AG04449 (cell line): ENCODE measurements around the gene ATP2B2.

ENCODE experiments used
- CTCF ChIA-PET: fragments of 350-600 bp; formaldehyde crosslinking; extraction: SDS; loops from one replicate; lab custom pipeline; 2021; ENCODE audit warnings: antibody characterized with exemption; lab: Yijun Ruan, JAX
- POLR2A ChIA-PET: fragments of 400-600, 350-600 bp; formaldehyde crosslinking; extraction: SDS; loops from one replicate; lab custom pipeline; 2020; ENCODE audit warnings: antibody characterized with exemption, inconsistent platforms; lab: Yijun Ruan, JAX
- DNase-seq: peaks from one replicate; pipeline ENCODE4 v3.0.0-alpha.2; 2010; ENCODE audit warnings: low read depth, low spot score
- H3K4me3 ChIP-seq: 2 replicates; pipeline ENCODE4 v1.5.1; 2011; ENCODE audit warnings: low read depth, mild to moderate bottlenecking, control low read depth, low read length
- TF ChIP-seq, protein P1 (sequence below): IDR thresholded peaks from one replicate; pipeline ENCODE4 v1.5.1; 2011; ENCODE audit warnings: mild to moderate bottlenecking, moderate library complexity, low read length, control low read depth, inconsistent platforms; ENCODE audit not compliant: insufficient read depth; ENCODE audit errors: missing control alignments

Gene ATP2B2

GRCh38 chr3:10400749-10401495 lies 104.5 kb downstream of the ATP2B2 start:
- H3K4me3 ChIP-seq = no peak overlapping the region
- TF ChIP-seq, protein P1, sequence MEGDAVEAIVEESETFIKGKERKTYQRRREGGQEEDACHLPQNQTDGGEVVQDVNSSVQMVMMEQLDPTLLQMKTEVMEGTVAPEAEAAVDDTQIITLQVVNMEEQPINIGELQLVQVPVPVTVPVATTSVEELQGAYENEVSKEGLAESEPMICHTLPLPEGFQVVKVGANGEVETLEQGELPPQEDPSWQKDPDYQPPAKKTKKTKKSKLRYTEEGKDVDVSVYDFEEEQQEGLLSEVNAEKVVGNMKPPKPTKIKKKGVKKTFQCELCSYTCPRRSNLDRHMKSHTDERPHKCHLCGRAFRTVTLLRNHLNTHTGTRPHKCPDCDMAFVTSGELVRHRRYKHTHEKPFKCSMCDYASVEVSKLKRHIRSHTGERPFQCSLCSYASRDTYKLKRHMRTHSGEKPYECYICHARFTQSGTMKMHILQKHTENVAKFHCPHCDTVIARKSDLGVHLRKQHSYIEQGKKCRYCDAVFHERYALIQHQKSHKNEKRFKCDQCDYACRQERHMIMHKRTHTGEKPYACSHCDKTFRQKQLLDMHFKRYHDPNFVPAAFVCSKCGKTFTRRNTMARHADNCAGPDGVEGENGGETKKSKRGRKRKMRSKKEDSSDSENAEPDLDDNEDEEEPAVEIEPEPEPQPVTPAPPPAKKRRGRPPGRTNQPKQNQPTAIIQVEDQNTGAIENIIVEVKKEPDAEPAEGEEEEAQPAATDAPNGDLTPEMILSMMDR = no peak
- no peak for DNase-seq
- POLR2A ChIA-PET = no interaction called here
- CTCF ChIA-PET = interaction anchor here (1.0 kb wide), 1 partner anchor 660 kb away, joined by 3 read pairs; no protein-coding TSS in a partner anchor

DNA sequence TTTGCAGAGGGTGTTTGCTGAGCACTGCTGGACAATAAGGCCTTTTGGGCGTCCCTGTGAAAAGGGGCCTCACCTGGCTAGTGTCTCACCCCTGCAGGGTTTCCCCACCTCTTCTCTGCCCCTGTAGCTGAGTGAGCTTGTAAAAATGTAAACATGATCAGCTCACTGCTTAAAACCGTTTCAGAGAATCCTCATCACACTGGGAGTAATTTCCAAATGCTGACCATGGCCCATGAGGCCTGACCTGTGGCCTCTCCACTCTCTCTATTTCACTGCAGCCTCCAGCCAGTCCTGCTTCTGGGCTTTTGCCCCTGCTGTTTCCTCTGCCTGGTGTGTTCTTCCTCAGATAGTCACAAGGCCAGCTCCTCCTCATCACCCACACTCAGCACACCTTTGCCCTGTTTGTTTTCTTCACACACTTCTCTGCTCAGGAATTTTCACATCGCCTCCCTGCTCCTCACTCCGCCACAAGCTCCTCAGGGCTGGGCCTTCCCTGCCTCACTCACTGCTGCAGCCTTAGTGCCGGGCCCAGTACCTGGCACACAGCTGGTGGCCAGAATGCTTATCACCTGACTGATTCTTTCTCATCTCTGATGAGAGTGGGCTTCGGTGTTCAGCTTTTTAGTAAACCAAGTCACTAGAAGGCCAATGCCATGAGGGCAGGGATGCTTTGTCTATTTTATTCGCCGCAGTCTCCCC lies 105.2 kb downstream of the ATP2B2 start:
- TF ChIP-seq, protein P1 = no peak
- ChIA-PET CTCF (interaction anchor here (0.9 to 1.0 kb wide), 2 partner anchors 9 to 660 kb away, joined by 3 to 5 read pairs; no protein-coding TSS in a partner anchor), POLR2A (no interaction called here)
- no peak for DNase-seq
- no peak overlapping the region for H3K4me3 ChIP-seq

DNA sequence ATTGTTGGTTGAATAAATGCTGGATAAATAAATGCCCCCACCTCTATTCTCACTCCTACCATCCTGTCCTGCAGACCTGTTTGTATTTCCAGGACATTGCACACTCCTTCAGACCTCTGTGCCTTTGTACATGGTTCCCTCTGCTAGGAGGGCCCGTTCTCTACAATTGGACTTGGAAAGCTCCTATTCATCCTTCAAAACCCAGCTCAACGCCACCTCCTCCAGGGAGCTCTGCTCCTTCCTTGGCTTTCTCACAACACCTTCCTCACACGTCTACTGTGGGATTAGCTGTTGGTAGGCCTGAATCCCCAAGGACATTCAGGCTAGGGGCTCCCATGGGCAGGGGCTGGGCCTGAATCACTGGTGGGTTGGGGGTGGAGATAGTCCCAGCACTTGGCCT lies 105.8 kb downstream of the ATP2B2 start:
- POLR2A ChIA-PET = no interaction called here
- H3K4me3 ChIP-seq = no peak overlapping the region
- no peak for DNase-seq
- TF ChIP-seq, protein P1 = no peak
- CTCF ChIA-PET = interaction anchor here (0.9 kb wide), 1 partner anchor 10 kb away, joined by 5 read pairs; no protein-coding TSS in a partner anchor

DNA sequence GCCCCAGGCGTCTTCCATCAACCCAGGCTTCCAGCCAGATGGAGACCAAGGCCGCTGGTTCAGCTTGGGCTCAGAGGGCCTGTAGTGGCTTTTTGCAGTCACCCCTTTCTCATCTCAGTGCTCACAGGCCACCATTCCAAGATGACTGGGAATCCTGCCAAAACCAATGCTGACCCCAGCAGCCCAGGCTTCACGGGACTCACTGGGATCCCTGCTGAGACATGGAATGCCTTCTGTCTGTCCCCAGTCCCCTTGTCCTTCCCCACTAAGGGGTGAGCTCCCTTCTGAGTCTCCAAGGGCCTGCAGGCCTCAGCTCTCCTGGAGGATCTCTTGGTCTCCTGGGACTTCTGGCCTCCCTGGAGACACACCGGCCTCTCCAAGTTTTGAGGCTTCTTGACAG lies 107.0 kb downstream of the ATP2B2 start:
- no peak for DNase-seq
- CTCF ChIA-PET = no interaction called here
- H3K4me3 ChIP-seq = no peak overlapping the region
- TF ChIP-seq, protein P1 = no peak
- POLR2A ChIA-PET = no interaction called here

DNA sequence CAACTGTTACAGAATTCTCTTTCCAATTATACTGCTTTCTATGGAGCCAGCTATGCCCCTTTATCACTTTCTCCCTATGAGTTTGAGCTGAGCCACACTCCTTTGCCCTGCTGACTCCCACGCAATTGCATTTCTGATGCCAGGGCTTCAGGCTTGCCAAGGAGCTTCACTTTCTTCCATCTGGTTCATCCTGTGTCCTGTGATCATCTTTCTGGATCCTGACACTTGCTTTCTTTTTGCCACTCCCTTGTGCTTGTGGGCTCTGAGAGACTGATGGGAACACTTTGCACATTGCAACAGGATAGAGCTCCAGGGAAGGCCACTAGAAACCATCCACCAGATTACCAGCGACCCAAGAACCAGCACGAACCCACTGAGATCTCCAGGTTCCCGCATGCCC lies 107.5 kb downstream of the ATP2B2 start:
- no peak overlapping the region for H3K4me3 ChIP-seq
- ChIA-PET POLR2A (no interaction called here), CTCF (no interaction called here)
- TF ChIP-seq, protein P1 = no peak
- DNase-seq = no peak

DNA sequence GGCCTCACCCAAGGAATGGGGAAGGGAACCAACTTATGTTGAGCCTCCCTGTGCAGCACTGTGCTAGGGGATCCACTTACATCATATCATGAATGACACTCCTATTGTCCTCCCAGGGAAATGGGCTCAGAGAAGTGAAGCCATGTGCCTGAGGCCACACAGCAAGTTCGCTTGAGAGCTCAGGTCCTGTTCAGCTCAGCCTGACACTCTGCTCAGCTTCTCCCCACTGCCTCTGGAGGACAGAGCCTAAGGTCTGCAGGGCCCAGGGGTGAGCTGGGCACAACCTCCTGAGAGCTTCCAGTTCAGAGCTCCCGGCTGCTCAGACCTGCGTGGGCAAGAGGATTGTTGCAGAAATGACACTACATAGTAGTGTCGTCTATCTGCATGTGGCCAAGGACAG lies 108.5 kb downstream of the ATP2B2 start:
- ChIA-PET POLR2A (no interaction called here), CTCF (interaction anchor here (0.8 kb wide), 1 partner anchor 12 kb away, joined by 3 read pairs; no protein-coding TSS in a partner anchor)
- DNase-seq = no peak
- TF ChIP-seq, protein P1 = no peak
- no peak overlapping the region for H3K4me3 ChIP-seq
